Measurements from ENCODE around the gene CCL18. TPM values are rescaled to one million over a fixed set of nuclear protein-coding genes. Genes with fewer than 3 reads are reported as not detected.

The CCL18 gene
- total RNA-seq, 1 experiment from 2014 or later = not detected

DNA sequence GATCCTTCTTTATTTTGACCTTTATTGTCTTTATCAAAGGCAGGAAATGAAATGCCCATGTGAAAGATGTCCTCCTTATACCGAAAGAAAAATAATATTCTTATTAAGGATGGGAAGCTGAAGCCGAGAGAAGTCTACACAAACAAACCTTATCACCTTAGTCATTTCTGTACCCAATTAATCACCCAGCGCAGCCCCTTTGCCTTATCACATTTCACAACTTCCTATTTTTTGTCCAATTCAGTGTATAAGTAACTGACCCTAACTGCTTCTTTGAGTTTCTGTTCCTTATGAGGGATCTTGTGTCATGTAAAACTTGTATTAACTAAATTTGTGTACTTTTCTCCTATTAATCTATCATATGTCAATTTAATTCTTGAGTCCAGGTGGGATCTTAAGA is 29.9 kb upstream of the CCL18 start:
- Histone ChIP-seq H3K23ac (ENCODE audit: insufficient read length, low read depth, low read length) (no peak overlapping the region), H3K79me1 (ENCODE audit: insufficient read depth, low read depth, low read length, poor library complexity, severe bottlenecking) (no peaks in the 10 kb centered on the region), H3K4me1 (ENCODE audit: insufficient read depth, low read length) (no peaks in the 10 kb centered on the region), H3T11ph (ENCODE audit: low read length) (no peak overlapping the region), H3K27ac (ENCODE audit: insufficient read length, low read depth, low read length) (no peak overlapping the region), H3K9me3 (ENCODE audit: control insufficient read depth, low read depth, low read length) (no peaks in the 10 kb centered on the region), H4K20me1 (ENCODE audit: control insufficient read depth, insufficient read depth, insufficient read length) (no peaks in the 10 kb centered on the region), H2BK120ac (ENCODE audit: low read depth, low read length, poor library complexity, severe bottlenecking) (no peak overlapping the region), H3K14ac (ENCODE audit: insufficient read depth, low read length) (no peak overlapping the region), H3K9ac (ENCODE audit: extremely low read depth, insufficient read length, low read length) (no peak overlapping the region), H4K8ac (replicated peaks; ENCODE audit: insufficient read length, low read depth, low read length) (no peak overlapping the region), H3K27me3 (ENCODE audit: insufficient read depth, low read length) (no peaks in the 10 kb centered on the region), H2BK5ac (ENCODE audit: insufficient read length, low read length) (no peak overlapping the region), H3K56ac (ENCODE audit: insufficient read length, low read depth, low read length) (no peak overlapping the region), H2AK5ac (ENCODE audit: insufficient read length, low read length) (no peak overlapping the region), H3K79me2 (ENCODE audit: insufficient read depth, low read length) (no peaks in the 10 kb centered on the region), H2BK20ac (ENCODE audit: low read depth, low read length, poor library complexity, severe bottlenecking) (no peak overlapping the region), H4K91ac (ENCODE audit: insufficient read length, low read depth, low read length) (no peak overlapping the region), H2AFZ (ENCODE audit: low read length) (no peak overlapping the region), H2BK15ac (ENCODE audit: low read depth, low read length) (no peak overlapping the region), H2BK12ac (ENCODE audit: insufficient read length, low read depth, low read length) (no peak overlapping the region), H3K4ac (ENCODE audit: low read depth, low read length) (no peak overlapping the region), H4K5ac (ENCODE audit: insufficient read length, low read depth, low read length) (no peak overlapping the region), H3K4me2 (ENCODE audit: insufficient read depth, insufficient read length, low read length) (no peak overlapping the region), H3K18ac (ENCODE audit: insufficient read length, low read depth, low read length) (no peak overlapping the region), H3K23me2 (ENCODE audit: insufficient read length, low read depth, low read length, poor library complexity, severe bottlenecking) (no peaks in the 10 kb centered on the region)
- no peak for TF ChIP-seq CTCF (conservative IDR thresholded peaks at IDR 0.05)
- Mint-ChIP-seq H3K27ac (no peak overlapping the region), H3K27me3 (ENCODE audit: low read depth) (peaks cover 7% of the 10 kb centered on the region), H3K4me3 (no peak overlapping the region), H3K9me3 (no peaks in the 10 kb centered on the region), H3K4me1 (peaks cover 5 to 8% of the 10 kb centered on the region in 2 experiments), H3K36me3 (ENCODE audit: insufficient read depth in 1 of 3, low read depth in 3 of 3) (no peaks in the 10 kb centered on the region; a peak in 1 of 7 replicates)
- no peak for DNase-seq
- no CpG with 5 or more reads among the region's 3 CpGs for WGBS (ENCODE audit: extremely low coverage, insufficient read length, low lambda C conversion rate)
